Head of caudate nucleus (tissue), 42 donors: ENCODE data around the gene CTSE.

ENCODE experiments used
- DNase-seq, 42 donors: peaks; one replicate each; pipeline versions ENCODE4 v3.0.0 to v3.0.0-alpha.2; 2020 to 2021; ENCODE audit warnings: mixed read lengths in 7 of 42
- intact Hi-C: fragments of 100-400 bp; cut with DNase I; formaldehyde crosslinking; loops from one replicate; pipeline ENCODE4 v1.15.0; 2022

Gene CTSE

DNA sequence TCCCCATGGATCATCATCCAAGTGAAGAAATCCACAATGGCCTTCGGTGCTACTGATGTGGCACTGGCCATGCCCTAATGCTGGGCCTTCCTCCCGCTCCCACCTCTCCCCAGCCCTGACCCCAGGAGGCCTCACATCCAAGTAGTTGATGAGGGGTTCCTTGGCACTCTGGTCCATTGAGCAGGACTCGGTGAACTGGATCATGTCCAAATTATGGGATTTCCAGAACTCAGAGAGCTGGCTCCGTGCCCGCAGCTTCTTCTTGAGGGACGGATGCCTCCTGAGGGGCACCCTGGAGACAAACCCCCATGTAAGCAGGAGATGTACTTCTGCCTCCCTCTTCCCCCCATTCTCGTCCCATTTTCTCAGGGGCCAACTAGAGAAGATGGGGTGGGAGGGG lies 929 bp downstream of the CTSE start:
- no peak for DNase-seq
- intact Hi-C loops = no loop called here

GRCh38 chr1:206021626-206022365 lies 1.9 kb downstream of the CTSE start:
- intact Hi-C loops = no loop called here
- peak in 1 of 42 donors; percentile 8 for DNase-seq

DNA sequence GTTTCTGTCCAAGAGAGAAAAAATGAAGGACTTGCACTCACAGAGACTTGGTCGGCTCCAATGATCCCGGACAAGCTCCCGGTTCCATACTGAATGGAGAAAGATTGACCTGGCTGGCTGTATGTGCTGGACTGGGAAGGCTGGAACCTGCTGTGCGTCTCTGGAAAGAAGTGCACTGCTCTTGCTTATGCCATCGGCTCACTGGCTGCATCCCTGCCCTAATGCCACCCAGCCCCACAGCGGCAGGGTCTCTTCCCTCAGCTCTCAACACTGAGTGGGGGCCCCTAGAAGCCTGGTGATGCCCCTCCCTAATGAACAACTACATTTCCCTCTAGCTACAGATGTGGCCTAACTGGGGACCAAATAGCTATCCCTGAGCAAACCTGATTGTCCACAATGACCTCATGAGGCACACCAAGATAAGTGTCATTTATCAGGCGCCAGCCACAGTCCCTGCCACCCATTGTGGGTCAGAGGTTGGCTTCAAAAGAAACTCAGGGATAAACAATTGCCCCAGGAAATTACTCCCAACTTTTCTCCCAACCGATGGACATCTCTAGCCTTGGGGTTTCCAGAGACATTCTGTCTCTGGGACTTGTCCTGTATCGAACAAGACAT lies 2.6 kb downstream of the CTSE start:
- peak in 1 of 42 donors; percentile 17 for DNase-seq
- intact Hi-C loops = no loop called here

GRCh38 chr1:206020393-206021007 lies 3.2 kb downstream of the CTSE start:
- intact Hi-C loops = no loop called here
- peak in 1 of 42 donors; percentile 1 for DNase-seq

DNA sequence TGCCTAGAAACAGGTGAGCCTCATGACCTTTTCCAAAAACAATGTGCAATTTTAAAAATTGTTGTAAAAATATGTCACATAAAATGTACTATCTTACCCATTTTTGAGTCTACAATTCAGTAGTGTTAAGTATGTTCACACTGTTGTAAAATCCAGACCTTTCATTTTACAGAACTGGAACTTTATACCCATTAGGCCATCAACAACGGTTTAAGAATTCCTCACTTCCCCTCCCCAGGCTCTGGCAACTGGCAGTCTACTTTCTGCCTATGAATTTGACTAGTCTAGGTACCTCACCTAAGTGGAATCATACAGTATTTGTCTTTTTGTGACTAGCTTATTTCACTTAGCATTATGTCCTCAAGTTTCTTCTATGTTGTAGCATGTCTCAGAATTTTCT lies 8.6 kb downstream of the CTSE start:
- intact Hi-C loops = no loop called here

DNA sequence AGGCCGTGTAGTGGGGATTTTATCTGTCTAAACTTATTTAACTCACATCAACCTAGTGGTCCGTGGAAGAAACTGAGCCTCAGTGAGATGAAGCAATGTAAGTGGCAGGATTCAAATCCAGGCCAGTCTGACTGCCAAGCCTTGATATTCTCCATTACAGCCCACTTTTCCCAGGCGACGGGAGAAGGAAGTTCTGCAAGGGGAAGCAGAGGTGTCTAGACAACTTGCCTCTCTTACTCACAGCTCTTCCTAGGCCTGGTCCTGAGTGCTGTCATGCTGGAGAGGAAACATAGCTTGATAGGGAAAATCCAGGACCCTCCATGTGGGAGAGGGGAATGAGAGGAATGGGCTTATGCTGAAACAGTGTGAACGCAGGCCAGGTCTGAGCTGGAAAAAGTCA lies 9.1 kb downstream of the CTSE start:
- intact Hi-C loops = no loop called here
- no peak for DNase-seq

More for the DNA sequence above, 8.6 kb downstream of the CTSE start:
- DNase-seq = peak in 1 of 42 donors; percentile 16

GRCh38 chr1:206013026-206013795 lies 10.5 kb downstream of the CTSE start:
- DNase-seq = peak in 2 of 42 donors; percentile 4 to 17
- intact Hi-C loops = no loop called here

DNA sequence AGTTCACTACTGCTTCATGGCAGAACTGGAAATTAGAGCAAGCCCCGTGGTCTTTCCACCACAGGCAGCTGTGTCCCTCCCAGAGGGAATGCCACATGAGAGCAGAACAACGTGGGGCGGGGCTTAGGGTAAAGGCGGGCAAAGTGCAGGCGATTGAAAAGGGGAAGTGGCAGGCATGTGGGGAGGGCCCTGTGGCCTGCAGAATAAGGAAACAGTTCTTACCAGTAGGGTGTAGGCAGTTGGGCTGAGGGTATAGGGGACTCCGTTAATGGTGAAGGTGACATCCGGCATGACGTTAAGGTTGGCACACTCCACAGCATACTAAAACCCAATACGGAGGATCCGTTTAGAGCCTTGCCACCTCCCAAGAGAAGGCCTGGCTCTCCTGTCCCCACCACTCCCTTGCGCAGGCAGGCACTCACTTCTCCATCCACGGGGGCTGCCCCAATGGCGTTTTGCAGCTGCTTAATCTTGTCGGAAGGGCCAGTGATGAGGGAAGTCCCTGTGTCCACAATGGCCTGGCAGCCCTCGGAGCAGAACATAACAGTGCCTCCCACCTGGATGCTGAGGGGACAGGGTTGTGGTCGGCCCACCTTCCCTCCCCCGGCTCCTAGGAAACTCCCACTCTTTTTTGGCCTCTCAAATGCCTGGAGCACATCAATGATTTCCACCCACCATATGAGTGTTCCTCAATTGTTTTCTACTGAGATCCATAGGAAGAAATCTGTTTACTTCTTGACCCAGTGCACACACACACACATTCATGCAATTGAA lies 11.4 kb downstream of the CTSE start:
- intact Hi-C loops = no loop called here
- DNase-seq = peak in 41 of 42 donors; percentile 19 to 72 (median 55)

DNA sequence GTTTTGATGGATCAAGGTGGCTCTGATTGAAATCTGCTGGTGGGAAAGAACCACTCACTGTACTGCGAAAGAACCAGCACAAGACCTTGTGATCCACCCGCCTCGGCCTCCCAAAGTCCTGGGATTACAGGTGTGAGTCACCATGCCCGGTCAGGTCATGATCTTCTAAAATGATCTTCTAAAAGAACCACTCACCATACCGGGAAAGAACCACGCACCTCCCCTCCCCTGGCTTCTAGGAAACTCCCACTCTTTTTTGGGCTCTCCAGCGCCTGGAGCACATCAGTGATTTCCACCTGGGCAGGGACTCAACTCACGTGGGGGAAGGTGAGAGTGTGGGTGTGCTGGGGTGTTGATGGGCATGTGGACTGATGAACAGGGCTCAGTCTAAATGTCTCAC lies 12.6 kb downstream of the CTSE start:
- peak in 1 of 42 donors; percentile 16 for DNase-seq

GRCh38 chr1:206010060-206010459 lies 13.6 kb downstream of the CTSE start:
- peak in 2 of 42 donors; percentile 5 to 7 for DNase-seq
- intact Hi-C loops = no loop called here

More for the DNA sequence above, 12.6 kb downstream of the CTSE start:
- intact Hi-C loops = no loop called here

DNA sequence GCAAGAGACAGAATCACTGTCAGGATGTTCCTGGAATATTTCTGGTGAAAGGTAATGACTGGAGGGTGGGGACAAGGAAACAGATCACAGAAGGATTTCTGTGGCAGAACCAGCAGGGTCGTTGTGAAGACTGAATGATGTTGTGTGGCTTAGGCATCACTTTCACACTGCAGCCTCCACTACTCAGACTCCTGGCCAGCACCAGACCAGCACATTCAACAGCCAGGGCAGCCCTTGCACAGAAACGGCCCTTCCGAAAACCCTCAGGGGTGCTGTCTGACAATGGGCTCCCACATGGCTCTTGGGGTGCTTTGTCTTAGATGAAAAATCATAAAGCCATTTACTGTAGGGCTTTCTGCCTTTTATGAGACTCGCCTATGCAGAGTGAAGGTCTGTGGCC lies 16.7 kb downstream of the CTSE start:
- intact Hi-C loops = no loop called here
- peak in 3 of 42 donors; percentile 10 to 28 (median 22) for DNase-seq

GRCh38 chr1:206005778-206006180 lies 17.9 kb downstream of the CTSE start:
- intact Hi-C loops = no loop called here
- peak in 6 of 42 donors; percentile 16 to 53 (median 36) for DNase-seq

DNA sequence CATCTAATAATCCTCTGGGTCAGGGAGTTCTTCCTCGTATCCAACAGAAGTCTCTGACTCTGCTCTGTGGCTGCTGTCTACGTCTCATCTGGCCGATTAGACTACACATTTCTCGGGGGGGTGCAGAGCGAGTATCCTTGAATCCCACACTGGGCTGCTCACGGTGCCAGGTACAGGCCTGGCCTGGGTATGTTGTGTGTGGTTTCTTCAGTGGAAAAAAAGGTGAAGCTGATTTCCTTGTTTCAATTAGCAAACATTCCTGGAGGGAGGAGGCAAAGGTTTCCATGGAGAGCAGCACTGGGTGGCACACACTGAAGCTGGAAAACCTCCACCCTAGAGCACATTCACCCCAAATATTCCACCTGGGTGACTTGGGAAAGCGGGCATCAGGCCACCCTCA lies 18.5 kb downstream of the CTSE start:
- DNase-seq = peak in 4 of 42 donors; percentile 13 to 39 (median 30)
- intact Hi-C loops = no loop called here

- intact Hi-C loops = no loop called here
- peak in 5 of 42 donors; percentile 15 to 42 (median 29) for DNase-seq
Measured at GRCh38 chr1:206004826-206005225, 18.9 kb downstream of the CTSE start.

DNA sequence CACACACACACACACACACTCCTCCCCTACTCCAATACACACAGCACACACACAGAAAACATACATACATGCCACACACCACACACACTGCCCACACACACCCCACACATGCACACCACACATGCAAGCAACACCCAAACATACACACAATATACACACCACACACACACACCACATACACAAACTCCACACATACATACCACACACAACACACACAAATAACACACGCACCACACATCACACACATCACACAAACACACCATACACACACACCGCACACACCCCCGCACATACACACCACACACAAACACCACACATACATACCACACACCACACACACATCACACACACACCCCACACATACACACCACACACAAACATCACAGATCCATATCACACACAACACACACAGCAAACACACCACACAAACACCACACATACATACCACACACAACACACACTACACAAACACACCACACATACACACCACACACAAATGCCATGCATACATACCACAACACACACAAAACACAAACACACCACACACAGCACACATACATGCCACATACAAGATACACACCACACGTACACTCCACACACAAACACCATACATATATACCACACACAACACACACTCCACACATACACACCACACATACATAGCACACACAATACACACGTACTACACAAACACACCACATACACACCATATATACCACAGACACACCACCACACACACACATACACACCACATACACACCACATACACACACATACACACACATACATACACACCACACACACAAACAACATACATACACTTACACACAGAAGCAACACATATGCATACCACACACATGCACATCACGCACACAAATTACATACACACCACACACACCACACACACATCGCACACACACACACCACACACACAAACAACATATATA lies 19.6 kb downstream of the CTSE start:
- peak in 3 of 42 donors; percentile 2 to 10 (median 4) for DNase-seq
- intact Hi-C loops = no loop called here

- peak in 36 of 42 donors; percentile 27 to 76 (median 50) for DNase-seq
- intact Hi-C loops = no loop called here
Measured at GRCh38 chr1:206002871-206003801, 20.6 kb downstream of the CTSE start, which contains the start of gene RAB7B. TSS of gene RAB7B (minus strand) at chr1:206003395. CDS start at chr1:205994135, 9,260 bp downstream.
